Measurements from ENCODE around the gene MICOS13.

The MICOS13 gene

DNA sequence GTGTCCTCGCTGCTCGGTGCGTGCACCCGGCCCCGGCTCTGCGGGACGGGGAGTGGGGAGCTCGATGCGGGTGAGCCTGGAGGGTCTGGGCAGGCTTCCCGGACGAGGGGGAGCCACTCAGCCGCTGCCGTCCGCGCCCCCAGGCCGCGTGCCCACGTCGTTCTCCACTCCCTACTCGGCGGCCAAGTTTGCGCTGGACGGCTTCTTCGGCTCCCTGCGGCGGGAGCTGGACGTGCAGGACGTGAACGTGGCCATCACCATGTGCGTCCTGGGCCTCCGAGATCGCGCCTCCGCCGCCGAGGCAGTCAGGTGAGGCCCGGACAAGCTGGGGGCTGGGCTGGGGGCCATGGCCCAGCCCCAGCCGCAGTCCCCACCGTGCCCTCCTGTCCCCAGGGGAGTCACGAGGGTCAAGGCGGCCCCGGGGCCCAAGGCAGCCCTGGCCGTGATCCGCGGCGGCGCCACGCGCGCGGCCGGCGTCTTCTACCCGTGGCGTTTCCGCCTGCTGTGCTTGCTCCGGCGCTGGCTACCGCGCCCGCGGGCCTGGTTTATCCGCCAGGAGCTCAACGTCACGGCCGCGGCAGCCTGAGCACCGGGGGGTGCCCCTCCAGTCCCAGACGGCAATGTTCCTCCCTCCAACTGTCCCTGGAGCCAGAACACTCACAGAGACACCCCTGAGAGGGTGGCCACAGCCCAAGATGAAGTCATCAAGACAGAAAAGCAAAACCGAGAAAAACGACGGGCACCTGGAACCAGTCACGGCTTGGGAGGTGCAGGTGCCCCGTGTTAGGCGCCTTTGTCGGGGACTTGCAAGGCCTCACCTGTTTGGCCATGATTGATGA, 7.3 kb upstream of the MICOS13 start:
- no peak for DNase-seq

DNA sequence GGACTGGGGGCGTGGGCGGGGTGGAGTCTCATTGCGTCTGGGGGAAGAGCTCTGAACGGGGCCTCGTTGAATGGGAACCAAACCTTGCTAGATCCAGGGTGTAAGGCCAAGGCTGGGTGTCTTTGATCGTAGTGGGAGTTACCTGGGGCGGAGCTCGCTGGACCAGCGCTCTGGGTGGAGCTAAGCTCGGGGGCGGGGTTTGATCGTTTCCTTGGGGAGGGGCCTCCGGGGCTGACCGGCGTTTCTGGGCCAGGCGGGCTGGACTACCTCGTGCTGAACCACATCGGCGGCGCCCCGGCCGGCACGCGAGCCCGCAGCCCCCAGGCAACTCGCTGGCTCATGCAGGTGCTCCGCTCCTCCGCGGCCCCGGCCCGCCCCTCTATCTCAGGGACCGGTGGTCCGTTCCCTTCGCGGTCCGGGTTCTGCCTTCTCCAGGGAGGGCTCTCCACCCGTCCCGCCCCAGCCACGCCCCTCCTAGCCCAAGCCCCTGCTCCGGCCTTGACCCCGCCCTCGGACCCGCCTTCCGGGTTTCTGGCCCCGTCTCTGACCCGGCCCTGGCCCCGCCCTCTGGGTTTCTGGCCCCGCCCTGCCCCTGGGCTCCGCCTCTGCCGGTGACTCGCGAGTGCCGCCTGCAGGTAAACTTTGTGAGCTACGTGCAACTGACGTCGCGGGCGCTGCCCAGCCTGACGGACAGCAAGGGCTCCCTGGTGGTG, 6.5 kb upstream of the MICOS13 start:
- peak; percentile 51 to 92 (median 84) for DNase-seq

DNA sequence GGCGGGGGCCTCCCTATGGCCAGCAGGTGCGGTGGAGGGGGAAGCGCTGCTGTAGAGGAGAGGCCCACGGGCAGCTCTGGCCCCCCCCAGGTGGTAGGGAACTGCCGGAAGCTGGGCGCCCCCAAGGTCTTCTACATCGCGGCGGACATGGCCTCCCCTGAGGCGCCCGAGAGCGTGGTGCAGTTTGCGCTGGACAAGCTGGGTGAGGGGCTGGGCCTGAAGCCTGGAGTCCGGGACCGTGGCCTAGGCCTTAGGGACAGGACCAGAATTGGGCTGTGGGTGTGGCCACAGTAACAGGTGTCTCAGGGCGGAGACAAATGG, 6.0 kb upstream of the MICOS13 start:
- DNase-seq: peak in 1 of 14 donors; percentile 71

DNA sequence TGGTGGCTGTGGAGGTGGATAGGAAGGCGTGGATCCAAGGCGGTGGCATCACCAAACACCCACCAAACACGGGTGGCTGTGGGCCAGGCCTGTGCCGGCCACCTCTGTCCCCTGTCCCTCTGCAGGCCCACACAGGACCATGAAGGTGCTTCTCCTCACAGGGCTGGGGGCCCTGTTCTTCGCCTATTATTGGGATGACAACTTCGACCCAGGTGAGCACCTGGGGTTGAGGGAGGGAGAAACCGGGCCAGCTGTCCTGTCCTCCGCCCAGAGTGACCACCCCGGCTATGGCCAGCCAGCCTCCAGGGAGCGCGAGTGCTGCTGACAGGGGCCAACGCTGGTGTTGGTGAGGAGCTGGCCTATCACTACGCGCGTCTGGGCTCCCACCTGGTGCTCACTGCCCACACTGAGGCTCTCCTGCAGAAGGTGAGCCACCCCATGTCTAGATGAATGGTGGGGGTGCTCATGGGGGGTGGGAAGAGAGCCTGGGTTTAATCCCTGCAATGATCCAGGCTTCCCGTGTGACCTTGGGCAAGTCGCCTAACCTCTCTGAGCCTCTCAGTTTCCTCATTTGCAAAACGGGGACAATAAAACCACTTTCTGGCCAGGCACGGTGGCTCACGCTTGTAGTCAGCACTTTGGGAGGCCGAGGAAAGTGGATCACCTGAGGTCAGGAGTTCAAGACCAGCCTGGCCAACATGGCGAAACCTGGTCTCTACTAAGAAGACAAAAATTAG, 4.5 kb upstream of the MICOS13 start:
- no peak for DNase-seq

DNA sequence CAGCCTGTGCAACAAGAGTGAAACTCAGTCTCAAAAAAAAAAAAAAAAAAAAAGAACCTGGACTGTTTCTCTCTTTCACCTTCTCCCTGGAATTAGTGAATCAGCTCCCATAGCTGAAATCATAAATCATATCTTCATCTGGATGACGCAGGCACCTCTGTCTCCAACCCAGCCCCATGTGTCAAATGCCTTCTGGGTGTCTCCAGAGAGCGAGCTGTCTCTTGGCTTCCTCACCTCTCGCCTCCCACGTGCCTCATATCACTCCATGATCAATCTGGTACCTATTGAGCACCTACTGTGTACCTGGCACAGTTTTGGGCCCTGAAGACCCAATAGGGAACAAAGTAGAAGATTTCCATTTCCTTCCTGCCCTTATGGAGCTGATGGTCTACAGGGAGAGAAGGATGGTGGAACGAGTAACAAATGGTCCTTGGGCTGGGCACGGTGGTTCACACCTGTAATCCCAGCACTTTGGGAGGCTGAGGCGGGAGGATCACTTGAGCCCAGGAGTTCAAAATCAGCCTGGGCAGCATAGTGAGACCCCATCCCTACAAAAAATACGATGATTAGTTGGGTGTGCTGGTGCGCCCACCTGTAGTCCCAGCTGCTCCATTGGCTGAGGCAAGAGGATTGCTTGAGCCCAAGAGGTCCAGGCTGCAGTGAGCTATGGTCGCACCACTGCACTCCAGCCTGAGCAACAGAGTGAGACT, 3.0 kb upstream of the MICOS13 start:
- DNase-seq: no peak

DNA sequence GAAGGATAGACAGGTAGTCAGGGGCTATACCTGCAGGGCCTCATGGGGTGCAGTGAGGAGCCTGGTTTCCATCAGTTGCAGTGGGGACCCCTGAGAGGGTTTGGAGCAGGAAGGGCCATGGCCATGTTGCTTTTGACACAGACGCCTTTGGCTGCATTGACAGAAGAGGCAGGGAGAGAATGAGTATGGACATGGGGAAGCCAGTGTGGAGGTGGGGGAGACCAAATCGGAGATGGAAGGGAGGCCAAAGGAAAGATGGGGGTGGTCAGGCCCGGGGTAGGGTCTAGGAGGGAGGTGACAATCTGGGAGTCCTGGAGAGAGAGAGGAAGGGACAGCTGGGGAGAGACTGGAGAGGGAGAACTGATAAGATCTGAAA, 1.8 kb upstream of the MICOS13 start:
- DNase-seq: no peak

DNA sequence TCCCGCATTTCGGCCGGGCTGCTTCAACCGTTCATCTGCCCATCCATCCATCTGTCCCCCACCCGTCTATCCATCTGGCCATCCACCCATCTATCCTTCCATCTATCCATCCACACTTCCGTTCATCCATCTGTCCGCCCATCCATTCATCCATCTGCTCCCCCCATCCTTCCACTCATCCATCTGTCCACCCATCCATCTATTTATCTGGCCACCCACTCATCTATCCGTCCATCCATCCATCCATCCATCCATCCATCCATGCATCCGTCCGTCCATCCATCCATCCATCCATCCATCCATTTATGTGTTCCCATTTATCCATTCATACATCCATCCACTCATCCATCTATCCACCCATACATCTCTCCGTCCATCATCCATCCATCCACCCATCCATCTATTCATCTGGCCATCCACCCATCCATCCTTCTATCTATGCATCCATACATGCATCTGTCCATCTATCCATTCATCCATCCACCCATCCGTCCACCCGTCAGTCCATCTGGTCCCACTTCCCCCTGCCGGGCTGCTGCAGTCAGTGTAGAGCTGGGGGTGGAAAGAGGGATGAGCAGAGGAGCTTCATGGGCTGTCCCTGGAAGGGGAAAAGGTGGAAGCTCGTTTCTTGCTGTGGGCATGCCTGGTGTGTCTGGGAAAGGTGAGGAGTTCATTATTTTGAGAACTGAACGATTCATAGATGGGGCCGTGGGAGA, 1.2 kb upstream of the MICOS13 start:
- no peak for DNase-seq

DNA sequence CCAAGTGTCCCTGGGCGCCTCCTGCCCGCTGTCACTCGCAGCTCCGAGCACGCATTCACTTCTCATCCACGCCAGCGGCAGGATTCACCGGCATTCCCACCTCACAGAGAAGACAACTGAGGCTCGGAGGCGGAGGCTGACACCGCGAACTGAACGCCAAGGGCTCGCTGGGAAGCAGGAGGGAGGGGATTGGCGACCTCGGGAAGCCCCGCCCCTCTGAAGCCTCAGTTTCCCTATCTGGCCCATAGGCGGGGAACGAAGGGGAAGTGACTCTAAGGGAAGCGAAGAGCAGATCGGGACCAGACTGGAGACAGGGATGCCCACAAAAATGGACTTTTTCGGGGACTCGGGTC, 256 bp downstream of the MICOS13 start:
- DNase-seq: peak in 1 of 14 donors; percentile 62

DNA sequence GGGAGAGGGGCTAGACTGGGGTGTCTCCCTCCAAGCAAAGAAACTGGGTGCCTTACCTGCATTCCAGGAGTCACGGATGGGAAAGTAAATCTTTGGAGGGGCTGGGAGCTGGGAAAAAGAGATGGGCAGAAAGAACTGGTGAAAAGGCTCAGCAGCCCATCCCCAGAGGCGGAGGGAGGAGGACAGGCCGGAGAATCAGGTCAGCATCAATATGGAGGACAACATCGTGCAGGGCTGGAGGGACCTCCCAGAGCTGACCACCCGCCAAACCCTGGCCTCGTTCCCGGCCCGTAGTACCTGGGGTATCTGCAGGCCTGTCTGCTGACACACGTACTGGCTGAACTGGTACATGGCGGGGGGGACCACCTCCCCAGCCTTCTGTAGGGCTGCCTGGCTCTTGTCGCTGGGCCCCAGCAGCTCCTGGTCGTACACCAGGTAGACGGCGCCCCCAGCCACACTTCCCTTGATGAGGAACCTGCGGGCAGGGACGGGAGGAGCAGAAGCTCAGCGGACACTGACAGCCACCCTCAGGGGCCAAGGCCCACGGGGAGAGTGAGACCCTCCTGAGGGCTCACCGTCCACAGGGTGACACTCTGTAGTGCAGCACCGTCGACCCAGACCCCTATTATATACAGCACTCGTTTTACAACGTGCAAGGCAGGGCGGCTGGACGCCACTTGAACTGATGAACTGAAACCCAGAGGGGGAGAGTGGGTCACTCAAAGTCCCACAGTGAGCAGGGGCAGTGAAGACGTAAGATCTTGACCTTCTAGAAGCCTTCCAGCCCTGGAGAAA, 830 bp downstream of the MICOS13 start:
- no peak for DNase-seq

DNA sequence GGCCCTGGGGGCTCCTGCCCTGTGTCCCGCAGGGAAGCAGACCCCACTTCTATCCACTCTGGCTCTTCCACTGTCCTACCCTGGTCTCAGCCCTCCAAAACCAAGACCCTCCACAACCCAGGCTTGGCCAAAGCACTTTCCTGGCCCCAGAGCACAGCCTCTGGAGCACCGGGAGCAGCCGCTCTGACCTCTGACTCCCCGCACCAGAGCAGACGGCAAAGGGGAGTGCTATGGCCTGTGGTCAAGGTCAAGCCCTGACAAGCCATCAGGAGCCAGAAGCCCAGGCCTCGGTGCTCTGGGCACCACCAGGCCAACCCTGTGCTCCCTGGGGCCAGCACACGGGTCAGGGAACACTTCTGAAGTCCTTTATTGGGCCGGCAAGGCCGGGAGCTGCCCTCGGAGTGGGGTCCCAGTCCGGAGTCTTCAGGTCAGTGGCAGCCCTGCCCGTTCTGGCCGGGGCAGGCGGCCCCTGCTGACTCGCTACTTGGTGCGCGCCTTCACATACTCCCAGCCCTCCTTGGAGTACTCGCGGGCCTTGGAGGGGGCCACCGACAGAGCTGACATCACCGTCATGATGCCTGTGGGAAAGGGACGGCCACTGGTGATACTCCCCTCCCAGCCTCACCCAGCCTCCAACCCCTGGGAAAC, 2.1 kb downstream of the MICOS13 start:
- DNase-seq: no peak

DNA sequence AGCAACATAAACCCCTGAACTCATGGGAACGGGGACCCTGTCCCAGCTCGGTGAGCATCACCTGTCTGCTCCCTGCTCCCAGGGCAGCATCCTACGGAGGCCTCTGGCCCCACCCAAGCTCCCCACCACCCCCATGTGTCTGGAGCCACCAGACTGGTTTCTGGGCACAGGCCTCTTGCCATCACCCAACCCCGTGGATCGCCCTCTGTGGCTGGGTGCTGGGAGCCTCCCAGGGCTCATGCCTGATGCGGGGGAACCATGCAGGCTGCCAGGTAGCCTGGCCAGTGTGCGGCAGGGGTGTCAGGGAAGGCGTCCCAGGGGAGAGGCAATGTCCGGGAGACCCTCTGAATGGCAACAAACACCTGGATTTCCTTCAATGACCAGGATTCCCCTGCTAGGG, 2.7 kb downstream of the MICOS13 start:
- no peak for DNase-seq

DNA sequence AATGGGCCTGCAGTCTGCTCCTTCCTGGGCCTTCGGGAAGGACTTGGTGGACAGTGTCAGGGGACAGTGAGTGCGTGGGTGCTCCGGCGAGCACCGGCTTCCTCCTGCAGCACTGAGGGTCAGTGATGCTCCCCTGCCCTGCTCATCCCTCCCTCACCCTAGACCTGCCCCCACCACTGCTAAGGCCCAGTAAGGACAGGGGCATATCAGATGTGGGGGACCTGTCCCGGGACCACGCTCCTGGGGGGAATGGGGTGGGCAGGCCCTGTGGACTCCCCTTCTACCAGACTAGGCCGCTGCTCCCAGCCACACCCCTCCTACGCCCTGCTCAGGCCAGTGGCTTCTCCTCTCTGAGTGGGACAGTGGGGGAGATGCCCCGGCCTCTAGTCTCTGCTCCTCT, 3.2 kb downstream of the MICOS13 start:
- no peak for DNase-seq

DNA sequence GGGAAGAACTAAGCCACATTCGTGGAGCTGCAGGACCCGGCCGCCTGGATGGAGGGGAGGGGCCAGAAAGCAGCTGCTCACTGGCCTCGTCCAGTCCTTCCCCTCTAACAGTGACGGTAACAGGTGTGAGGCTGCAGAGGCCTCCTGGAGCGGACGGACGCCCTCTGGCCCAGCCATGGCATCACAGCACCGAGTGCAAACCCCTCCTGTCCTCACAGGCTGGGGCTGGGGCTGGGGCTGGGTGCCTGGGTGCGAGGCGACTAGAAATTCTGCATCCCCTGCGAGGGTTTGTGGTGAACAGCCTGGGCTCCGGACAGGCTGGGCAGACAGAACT, 3.6 kb downstream of the MICOS13 start:
- no peak for DNase-seq

DNA sequence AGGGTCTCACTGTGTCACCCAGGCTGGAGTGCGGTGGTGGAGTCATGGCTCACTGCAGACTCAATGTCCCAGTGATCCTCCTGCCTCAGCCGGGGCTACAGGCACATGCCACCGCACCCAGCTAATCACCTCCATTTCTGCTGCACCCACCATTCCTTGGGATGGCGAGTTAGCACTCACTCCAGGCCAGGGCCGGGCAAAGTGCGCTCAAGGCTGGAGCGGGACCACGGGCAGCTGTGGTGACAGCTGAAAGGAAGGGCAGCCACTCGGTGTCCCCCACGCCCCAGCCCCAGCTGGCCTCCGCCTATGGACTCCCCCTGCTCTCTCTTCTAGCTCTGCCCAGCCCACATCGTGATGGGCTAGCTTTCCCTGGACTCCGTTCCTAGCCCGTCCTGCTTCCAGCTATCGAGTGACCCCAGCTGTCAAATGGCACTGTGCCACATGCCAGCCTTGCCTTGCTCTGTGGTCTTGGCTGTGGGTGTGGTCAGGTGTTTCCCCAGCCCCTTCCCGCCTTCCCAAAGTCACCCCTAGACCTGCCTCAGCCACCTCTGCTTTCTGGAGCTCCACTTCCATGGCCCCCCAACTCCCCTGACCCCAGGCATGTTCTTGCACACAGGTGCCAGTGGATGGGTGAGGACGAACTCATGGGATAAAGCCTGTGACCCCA, 4.1 kb downstream of the MICOS13 start:
- DNase-seq: no peak

DNA sequence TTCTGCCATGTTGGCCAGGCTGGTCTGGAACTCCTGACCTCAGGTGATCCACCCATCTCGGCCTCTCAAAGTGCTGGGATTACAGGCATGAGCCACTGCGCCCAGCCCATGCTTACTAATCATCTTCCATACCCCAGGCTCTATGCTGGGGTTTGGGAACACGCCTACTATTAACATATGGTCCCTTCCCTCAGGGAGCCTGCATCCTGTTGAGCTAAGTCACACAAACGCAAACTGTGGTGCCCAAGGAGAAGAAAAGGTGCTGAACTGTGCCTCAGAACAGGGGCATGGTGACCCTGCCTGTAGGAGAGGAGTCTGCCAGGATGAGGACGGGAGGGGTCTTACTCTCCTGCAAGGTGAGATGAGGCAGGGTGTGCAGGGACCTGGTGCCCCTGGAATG, 5.6 kb downstream of the MICOS13 start:
- DNase-seq: no peak

DNA sequence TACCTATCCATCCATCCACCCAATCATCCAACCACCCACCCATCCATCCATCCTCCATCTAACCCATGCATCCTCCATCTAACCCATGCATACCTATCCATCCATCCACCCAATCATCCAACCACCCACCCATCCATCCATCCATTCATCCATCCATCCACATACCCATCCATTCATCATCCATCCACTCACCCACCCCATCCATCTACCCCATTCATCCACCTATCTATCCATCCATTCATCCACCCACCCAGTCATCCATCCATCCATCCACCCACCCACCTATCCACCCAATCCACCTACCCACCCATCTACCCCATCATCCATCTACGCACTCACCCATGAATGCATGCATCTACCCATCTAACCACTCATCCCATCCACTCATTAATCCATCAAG, 6.6 kb downstream of the MICOS13 start:
- no peak for DNase-seq

DNA sequence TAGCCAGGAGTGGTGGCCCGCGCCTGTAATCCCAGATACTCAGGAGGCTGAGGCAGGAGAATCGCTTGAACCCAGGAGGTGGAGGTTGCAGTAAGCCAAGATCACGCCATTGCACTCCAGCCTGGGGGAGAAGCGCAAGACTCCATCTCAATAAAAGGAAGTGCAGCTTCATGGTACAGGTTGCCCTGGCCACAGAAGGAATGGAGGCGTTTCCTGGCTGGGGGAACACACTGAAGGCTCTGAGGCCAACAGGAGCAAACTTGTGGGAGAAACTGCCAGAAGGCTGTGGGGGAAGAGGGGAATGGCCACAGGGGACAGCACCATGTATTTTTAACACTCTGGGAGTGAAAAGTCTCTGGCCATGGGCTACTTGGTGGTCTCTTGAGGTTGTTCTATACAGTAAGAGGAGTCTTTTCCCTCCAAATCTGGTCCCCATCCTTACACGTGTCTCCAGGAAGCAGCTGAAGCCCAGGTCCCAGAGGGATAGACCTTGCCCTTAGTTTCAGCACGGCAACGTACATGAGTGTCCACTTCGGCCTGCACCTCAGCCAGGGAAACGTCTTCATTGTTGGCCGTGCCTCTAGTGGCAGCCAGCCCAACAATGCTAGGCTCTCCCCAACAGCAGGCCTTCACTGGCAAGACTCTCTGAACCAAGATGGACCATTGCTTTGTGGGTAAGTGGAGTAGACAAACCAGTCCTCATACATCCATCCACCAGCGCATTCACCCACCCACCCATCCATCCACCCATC, 7.4 kb downstream of the MICOS13 start:
- no peak for DNase-seq

DNA sequence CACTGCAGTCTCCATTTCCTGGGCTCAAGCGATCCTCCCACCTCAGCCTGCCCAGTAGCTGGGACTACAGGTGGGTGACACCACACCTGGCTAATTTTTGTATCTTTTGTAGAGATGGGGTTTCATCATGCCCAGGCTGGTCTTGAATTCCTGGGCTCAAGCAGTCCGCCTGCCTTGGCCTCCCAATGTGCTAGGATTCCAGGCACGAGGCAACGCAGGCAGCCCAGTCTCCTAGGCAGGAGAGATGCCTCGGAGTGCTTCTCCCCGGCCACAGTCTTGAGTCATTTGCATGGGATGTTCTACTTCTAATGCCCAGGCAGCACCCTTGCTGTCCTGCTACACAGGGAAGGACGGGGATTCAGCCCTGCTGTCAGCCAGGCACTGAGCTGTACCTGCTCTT, 8.7 kb downstream of the MICOS13 start:
- no peak for DNase-seq

DNA sequence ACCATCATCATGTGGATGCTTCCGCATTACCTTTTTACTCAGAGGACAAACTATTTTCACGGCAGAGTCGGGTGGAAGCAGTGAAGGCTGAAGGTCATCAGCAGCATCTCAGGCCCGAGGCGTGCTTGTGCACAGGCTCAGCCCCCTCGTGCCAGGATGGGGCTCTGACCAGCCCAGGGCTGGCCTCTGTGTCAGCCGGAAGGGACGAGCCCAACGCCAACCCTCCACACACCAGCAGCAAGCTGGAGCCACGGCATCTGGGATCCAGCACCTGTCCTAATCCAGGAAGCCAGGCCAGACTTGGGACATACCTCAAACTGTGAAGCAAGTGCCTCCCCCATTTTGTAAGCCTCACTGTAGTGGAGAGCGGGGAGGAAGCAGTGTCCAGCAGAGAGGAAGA, 11.1 kb downstream of the MICOS13 start:
- DNase-seq: no peak

DNA sequence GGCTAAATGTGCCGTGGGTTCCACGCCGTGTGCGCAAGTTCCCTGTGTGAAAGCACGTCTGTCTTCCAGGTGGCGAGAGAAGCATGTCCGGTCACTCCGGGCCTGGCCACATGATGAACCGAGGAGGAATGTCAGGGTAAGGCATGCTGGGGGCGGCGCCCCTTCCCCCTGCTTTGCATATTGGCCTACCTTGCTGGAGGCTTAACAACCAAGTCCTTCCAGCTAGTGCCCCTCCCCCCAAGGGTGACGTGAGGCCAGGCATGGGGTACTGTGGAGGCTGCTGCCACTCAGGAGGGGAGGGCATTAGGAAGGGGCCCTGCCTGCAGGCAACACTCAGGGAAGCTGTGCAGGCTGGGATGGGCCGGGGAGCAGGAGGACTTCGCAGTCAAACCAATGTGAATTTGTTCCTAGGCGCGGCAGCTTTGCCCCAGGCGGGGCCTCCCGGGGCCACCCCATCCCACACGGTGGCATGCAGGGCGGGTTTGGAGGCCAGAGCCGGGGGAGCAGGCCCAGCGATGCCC, 12.5 kb downstream of the MICOS13 start:
- no peak for DNase-seq

Data from C1 segment of cervical spinal cord (tissue), 14 donors.